ENCODE measurements around the gene QSOX2. TPM values are rescaled to one million over a fixed set of nuclear protein-coding genes. Genes with fewer than 3 reads are reported as not detected.

QSOX2 gene
- total RNA-seq, 1 experiment from 2014 or later, result 40.0 TPM

DNA sequence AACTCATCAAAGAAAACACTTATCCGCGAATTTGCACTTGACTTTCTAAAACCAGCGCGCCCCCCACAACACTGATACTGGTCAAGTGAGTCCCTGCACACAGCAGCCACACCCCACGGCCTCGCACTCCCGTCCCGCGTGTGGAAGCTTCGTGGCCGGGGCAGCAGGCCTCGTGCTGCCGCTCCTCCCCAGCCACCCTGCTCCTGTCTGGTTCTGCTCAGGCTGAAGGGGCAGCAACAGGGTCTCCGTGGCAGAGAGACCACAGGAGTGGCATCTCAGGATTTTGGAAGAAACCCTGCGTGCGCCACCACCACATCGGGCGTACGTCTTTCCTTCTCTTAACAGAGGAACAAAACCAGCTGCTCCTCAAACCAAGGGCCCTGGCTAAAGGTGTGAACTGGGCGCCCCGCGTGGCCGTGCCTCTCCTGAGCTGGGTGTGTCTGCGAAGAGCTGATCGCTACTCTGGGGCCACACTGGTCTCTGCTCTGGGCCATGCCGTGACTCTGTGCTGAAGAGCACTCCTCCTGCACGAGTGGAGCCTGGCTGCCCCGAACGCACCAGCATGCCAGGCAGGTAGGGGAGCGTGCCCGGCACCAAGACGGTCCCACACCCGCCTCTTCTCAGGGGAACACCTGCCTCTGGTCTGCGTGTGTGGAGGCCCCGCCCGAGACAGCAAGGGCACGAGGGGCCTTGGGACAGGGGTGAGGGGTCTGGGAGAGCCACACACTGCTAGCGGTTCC, 23.3 kb downstream of the QSOX2 start:
- H3K27me3 ChIP-seq (ENCODE audit: control insufficient read depth, insufficient read depth, low read length), result no peaks in the 10 kb centered on the region
- H3K36me3 ChIP-seq (ENCODE audit: control insufficient read depth, insufficient read depth, low read length), result no peaks in the 10 kb centered on the region
- TF ChIP-seq TCF7L2 (IDR thresholded peaks at IDR 0.05; ENCODE audit: low read depth, low read length) (no peak), POLR2AphosphoS5 (IDR thresholded peaks at IDR 0.05; ENCODE audit: low read depth, low read length) (no peak), SIN3A (IDR thresholded peaks at IDR 0.05; ENCODE audit: borderline replicate concordance, insufficient read depth, low read depth, low read length) (no peak)
- TF ChIP-seq, protein P1, sequence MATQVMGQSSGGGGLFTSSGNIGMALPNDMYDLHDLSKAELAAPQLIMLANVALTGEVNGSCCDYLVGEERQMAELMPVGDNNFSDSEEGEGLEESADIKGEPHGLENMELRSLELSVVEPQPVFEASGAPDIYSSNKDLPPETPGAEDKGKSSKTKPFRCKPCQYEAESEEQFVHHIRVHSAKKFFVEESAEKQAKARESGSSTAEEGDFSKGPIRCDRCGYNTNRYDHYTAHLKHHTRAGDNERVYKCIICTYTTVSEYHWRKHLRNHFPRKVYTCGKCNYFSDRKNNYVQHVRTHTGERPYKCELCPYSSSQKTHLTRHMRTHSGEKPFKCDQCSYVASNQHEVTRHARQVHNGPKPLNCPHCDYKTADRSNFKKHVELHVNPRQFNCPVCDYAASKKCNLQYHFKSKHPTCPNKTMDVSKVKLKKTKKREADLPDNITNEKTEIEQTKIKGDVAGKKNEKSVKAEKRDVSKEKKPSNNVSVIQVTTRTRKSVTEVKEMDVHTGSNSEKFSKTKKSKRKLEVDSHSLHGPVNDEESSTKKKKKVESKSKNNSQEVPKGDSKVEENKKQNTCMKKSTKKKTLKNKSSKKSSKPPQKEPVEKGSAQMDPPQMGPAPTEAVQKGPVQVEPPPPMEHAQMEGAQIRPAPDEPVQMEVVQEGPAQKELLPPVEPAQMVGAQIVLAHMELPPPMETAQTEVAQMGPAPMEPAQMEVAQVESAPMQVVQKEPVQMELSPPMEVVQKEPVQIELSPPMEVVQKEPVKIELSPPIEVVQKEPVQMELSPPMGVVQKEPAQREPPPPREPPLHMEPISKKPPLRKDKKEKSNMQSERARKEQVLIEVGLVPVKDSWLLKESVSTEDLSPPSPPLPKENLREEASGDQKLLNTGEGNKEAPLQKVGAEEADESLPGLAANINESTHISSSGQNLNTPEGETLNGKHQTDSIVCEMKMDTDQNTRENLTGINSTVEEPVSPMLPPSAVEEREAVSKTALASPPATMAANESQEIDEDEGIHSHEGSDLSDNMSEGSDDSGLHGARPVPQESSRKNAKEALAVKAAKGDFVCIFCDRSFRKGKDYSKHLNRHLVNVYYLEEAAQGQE (IDR thresholded peaks at IDR 0.05; ENCODE audit: insufficient read depth in 1 of 2, low read depth in 2 of 2, low read length in 1 of 2), result no peak
- TF ChIP-seq, protein P2, sequence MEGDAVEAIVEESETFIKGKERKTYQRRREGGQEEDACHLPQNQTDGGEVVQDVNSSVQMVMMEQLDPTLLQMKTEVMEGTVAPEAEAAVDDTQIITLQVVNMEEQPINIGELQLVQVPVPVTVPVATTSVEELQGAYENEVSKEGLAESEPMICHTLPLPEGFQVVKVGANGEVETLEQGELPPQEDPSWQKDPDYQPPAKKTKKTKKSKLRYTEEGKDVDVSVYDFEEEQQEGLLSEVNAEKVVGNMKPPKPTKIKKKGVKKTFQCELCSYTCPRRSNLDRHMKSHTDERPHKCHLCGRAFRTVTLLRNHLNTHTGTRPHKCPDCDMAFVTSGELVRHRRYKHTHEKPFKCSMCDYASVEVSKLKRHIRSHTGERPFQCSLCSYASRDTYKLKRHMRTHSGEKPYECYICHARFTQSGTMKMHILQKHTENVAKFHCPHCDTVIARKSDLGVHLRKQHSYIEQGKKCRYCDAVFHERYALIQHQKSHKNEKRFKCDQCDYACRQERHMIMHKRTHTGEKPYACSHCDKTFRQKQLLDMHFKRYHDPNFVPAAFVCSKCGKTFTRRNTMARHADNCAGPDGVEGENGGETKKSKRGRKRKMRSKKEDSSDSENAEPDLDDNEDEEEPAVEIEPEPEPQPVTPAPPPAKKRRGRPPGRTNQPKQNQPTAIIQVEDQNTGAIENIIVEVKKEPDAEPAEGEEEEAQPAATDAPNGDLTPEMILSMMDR (IDR thresholded peaks at IDR 0.05), result no peak; the same call in 1 of the 2 replicates
- intact Hi-C loops (cut with micrococcal nuclease; ENCODE audit: unreplicated experiment), result no loop called here
- BruUV-seq (replicated peaks), result no TSS peak
- ATAC-seq (no peak), DNase-seq (ENCODE audit: low read depth, low spot score) (no peak)
- H3K4me1 ChIP-seq (ENCODE audit: control insufficient read depth, insufficient read depth, low read length), result no peaks in the 10 kb centered on the region
- CTCF ChIA-PET, result no interaction called here
- in situ Hi-C loops (cut with HindIII; ENCODE audit: low pct_unique_long_range_greater_than_20kb, low sequenced_read_pairs), result no loop called here
- POLR2A ChIA-PET, result no interaction called here
- H3K9me3 ChIP-seq (ENCODE audit: control insufficient read depth, insufficient read depth, low read depth, low read length), result no peaks in the 10 kb centered on the region
- H3K4me3 ChIP-seq (ENCODE audit: low read depth in 2 of 2, low read length in 2 of 2), result no peak overlapping the region
- no peak overlapping the region for H3K27ac ChIP-seq (ENCODE audit: low read length)

DNA sequence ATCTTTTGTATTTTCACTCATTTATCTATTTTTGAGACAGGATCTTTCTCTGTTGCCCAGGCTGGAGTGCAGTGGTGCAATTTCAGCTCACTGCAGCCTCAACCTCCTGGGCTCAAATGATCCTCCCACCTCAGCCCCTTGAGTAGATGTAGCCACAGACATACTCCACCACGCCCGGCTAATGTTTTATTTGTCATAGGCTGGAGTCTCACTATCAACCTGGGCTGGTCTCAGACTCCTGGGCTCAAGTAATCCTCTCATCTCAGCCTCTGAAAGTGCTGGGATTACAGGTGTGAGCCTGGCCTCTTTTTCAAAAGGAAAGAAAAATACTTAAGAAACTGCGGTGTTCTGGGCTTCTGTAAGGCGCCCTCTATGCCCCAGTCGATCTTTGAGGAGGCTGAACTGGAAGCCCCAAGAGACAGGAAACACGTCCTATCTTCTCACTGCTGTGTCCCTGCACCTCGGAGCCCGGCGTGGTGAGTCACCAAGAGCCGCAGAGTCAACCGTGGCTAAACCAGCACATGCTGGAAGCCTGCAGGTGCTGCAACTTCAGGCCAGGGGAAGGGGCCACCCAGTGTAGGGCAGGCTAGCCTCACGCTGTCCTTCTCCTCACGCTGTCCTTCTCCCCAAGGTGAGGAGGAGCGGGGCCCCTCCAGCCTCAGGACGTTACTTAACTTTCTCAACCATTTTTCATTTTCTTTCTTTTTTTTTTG, 25.4 kb downstream of the QSOX2 start:
- Histone ChIP-seq H3K4me1 (ENCODE audit: control insufficient read depth, insufficient read depth, low read length) (no peaks in the 10 kb centered on the region), H3K9me3 (ENCODE audit: control insufficient read depth, insufficient read depth, low read depth, low read length) (no peaks in the 10 kb centered on the region), H3K4me3 (ENCODE audit: low read depth in 2 of 2, low read length in 2 of 2) (no peak overlapping the region), H3K36me3 (ENCODE audit: control insufficient read depth, insufficient read depth, low read length) (no peaks in the 10 kb centered on the region), H3K27me3 (ENCODE audit: control insufficient read depth, insufficient read depth, low read length) (no peaks in the 10 kb centered on the region), H3K27ac (ENCODE audit: low read length) (no peak overlapping the region)
- DNase-seq (ENCODE audit: low read depth, low spot score), result no peak
- ChIA-PET POLR2A (no interaction called here), CTCF (no interaction called here)
- intact Hi-C loops (cut with micrococcal nuclease; ENCODE audit: unreplicated experiment) (no loop called here), in situ Hi-C loops (cut with HindIII; ENCODE audit: low pct_unique_long_range_greater_than_20kb, low sequenced_read_pairs) (no loop called here)
- BruUV-seq (replicated peaks), result no TSS peak
- ATAC-seq, result peak; percentile 76
- TF ChIP-seq SIN3A (IDR thresholded peaks at IDR 0.05; ENCODE audit: borderline replicate concordance, insufficient read depth, low read depth, low read length), result no peak
- TF ChIP-seq TCF7L2 (IDR thresholded peaks at IDR 0.05; ENCODE audit: low read depth, low read length), result no peak
- TF ChIP-seq, protein P2 (IDR thresholded peaks at IDR 0.05), result no peak
- TF ChIP-seq, protein P1 (IDR thresholded peaks at IDR 0.05; ENCODE audit: insufficient read depth in 1 of 2, low read depth in 2 of 2, low read length in 1 of 2), result no peak
- TF ChIP-seq POLR2AphosphoS5 (IDR thresholded peaks at IDR 0.05; ENCODE audit: low read depth, low read length), result no peak

Data from Panc1 (cell line).